Activated CD4-positive, alpha-beta T cell treated with anti-CD3 and anti-CD28 coated beads, Interleukin-2, amount 10 ng/mL, durations not matched to agents 24 days and 14 days (primary cell): ENCODE data around the gene IL32. TPM values are rescaled to one million over a fixed set of nuclear protein-coding genes. Genes with fewer than 3 reads are reported as not detected.

Experiments used
- DNase-seq: peaks from one replicate; pipeline ENCODE4 v3.0.0; 2022
- H3K27ac Mint-ChIP-seq: one replicate; pipeline ENCODE4 v1.8.0; 2022; ENCODE audit warnings: mild to moderate bottlenecking, mixed read lengths
- H3K27me3 Mint-ChIP-seq: one replicate; pipeline ENCODE4 v1.8.0; 2022; ENCODE audit warnings: mixed read lengths
- H3K36me3 Mint-ChIP-seq: one replicate; pipeline ENCODE4 v1.8.0; 2022; ENCODE audit warnings: low read depth, mild to moderate bottlenecking, mixed read lengths
- H3K4me1 Mint-ChIP-seq: one replicate; pipeline ENCODE4 v1.8.0; 2021; ENCODE audit warnings: mixed read lengths
- H3K4me3 Mint-ChIP-seq: one replicate; pipeline ENCODE4 v1.8.0; 2022; ENCODE audit warnings: mild to moderate bottlenecking, moderate library complexity, mixed read lengths
- H3K9me3 Mint-ChIP-seq: one replicate; pipeline ENCODE4 v1.8.0; 2021; ENCODE audit warnings: mixed read lengths
- intact Hi-C: fragments of 100-400 bp; cut with micrococcal nuclease; formaldehyde crosslinking; loops from one replicate; pipeline ENCODE4 v1.15.1; 2023
- total RNA-seq: library from RNA; stranded (reverse); gene quantifications from 2 replicates; pipeline ENCODE4 v1.2.3, GENCODE V29; 2022

Gene IL32
- total RNA-seq, 1 donor from 2014 or later: 918 TPM

DNA sequence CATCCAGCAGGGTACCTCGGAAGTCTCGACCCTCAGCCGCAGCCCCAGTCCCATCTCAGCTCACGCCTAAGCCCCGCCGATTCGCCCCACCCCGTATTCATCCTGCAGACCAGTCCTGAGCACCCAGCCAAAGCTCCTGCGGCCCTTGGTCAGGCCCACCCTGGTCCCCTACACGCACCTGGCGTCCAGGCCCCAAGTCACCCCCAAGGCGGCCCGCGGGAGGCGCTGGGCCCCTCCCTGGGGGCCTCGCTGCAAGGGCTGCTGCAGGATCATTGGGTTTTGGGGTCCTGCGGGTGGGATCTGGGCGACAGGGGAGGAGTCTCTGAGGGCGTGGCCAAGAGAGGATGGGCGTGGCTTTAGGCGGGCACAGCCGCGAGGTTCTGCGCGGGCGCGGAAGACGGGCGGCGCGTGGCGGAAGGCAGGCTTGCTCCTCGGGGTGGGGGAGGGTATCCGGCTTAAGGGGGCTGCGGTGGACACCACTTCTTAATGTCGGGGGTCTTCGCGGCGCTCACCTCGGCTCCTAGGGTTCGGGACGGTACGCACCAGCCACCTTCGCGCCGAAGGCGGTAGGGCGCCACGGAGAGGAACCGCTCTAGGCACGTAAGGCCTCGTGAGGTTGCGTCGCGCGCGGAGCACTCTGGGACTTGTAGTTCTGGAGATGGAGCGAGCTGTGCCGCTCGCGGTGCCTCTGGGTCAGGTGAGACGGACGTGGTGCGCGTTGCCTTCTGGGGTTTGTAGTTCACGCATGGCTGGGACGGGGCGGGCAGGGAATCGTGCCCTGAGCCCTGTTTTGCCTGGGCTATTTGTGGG lies 41.6 kb upstream of the IL32 start, which contains the start of the genes HCFC1R1 and THOC6:
TSS of gene HCFC1R1 (minus strand) at position 274 of the 810 bp plus-strand sequence. CDS start at position 273, 1 bp downstream.
TSS of gene THOC6 (plus strand) at position 367 of the 810 bp plus-strand sequence. CDS start at position 659, 292 bp downstream.
- Mint-ChIP-seq H3K27ac (peak within 1 kb of the TSS; percentile 95), H3K27me3 (peaks cover 2% of the 10 kb centered on the region), H3K4me3 (peak within 1 kb of the TSS; percentile 83), H3K36me3 (peaks cover 19% of the 10 kb centered on the region), H3K9me3 (no peaks in the 10 kb centered on the region), H3K4me1 (peaks cover 45% of the 10 kb centered on the region)
- DNase-seq: peak; percentile 99
- intact Hi-C loops: loop anchor here (10.0 kb wide), 1 partner anchor 261 kb away; the partner anchor contains the start of gene ZNF263

DNA sequence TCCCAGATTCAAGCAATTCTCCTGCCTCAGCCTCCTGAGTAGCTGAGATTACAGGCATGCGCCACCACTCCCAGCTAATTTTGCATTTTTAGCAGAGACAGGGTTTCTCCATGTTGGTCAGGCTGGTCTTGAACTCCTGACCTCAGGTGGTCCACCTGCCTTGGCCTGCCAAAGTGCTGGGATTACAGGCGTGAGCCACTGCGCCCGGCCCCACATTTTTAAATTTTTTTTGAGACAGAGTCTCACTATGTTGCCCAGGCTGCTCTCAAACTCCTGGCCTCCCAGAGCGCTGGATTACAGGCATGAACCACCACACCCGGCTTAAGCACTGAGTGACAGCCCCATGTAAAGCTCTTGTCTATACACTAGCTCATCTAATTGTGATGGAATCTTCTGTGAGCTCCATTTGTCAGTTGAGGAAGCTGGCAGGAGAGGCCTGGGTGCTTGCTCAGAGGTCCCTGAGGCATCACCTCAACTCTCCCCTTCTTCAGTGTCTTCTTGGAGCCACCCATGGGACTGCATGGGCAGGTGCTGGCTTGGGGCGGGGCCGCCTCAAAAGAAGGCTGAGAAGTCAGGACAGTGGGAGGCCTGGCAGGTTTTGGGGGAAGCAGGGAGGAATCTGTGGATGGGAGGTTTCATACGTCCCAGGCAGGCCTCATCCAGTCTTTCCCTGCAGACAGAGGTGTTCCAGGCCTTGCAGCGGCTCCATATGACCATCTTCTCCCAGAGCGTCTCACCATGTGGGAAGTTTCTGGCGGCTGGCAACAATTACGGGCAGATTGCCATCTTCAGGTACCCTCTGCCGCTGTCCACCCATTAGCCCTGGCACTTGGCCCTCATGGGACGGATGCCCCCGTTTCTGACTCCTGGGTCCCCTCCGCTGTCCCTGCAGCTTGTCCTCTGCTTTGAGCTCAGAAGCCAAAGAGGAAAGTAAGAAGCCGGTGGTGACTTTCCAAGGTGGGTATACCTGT lies 40.1 kb upstream of the IL32 start:
- Mint-ChIP-seq H3K4me3 (peak overlapping the region; percentile 43), H3K27me3 (no peaks in the 10 kb centered on the region), H3K4me1 (peaks cover 52% of the 10 kb centered on the region), H3K9me3 (no peaks in the 10 kb centered on the region), H3K36me3 (peaks cover 19% of the 10 kb centered on the region), H3K27ac (no peak overlapping the region)
- DNase-seq: no peak
- intact Hi-C loops: loop anchor here (10.0 kb wide), 1 partner anchor 259 kb away; the partner anchor contains the start of gene ZNF263

DNA sequence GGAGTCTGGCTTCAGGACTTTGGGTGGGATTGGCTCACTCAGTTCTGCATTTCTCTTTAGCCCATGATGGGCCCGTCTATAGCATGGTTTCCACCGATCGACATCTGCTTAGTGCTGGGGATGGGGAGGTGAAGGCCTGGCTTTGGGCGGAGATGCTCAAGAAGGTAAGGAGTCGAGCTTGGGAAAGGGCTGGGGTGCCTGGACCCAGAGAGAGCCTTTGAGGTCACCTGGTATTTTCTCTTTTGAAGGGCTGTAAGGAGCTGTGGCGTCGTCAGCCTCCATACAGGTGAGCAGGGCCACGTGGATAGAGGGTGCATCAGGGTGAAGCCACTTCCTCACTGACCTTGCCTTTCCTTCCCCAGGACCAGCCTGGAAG lies 39.4 kb upstream of the IL32 start:
- intact Hi-C loops: loop anchor here (10.0 kb wide), 1 partner anchor 259 kb away; the partner anchor contains the start of gene ZNF263
- no peaks in the 10 kb centered on the region for H3K9me3 Mint-ChIP-seq
- no peak for DNase-seq
- H3K36me3 Mint-ChIP-seq: peaks cover 19% of the 10 kb centered on the region
- peaks cover 48% of the 10 kb centered on the region for H3K4me1 Mint-ChIP-seq
- no peak overlapping the region for H3K4me3 Mint-ChIP-seq
- no peaks in the 10 kb centered on the region for H3K27me3 Mint-ChIP-seq
- no peak overlapping the region for H3K27ac Mint-ChIP-seq

DNA sequence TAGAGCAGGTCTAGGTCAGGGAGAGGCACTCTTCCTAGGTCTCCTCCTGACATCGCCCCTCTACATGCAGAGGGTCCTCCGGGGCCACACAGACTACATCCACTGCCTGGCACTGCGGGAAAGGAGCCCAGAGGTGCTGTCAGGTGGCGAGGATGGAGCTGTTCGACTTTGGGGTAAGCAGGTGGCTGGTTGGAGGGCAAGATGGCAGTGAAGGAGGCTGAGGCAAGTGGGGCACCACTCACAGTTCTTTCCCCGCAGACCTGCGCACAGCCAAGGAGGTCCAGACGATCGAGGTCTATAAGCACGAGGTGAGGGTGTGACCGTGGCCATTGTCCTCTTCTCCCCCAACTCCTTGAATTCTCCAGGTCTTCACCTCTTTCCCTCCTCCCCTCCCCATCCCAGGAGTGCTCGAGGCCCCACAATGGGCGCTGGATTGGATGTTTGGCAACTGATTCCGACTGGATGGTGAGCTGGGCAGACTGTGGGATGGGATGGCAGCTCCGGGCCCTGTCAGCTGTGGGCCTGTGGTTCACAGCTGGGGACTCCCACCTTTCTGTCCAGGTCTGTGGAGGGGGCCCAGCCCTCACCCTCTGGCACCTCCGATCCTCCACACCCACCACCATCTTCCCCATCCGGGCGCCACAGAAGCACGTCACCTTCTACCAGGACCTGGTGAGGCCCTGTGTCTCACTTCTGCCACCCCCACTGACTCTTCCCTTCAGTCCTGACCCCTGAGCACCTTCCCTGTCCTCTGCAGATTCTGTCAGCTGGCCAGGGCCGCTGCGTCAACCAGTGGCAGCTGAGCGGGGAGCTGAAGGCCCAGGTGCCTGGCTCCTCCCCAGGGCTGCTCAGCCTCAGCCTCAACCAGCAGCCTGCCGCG lies 38.6 kb upstream of the IL32 start:
- peaks cover 19% of the 10 kb centered on the region for H3K36me3 Mint-ChIP-seq
- DNase-seq: no peak
- no peaks in the 10 kb centered on the region for H3K27me3 Mint-ChIP-seq
- H3K4me3 Mint-ChIP-seq: no peak overlapping the region
- no peaks in the 10 kb centered on the region for H3K9me3 Mint-ChIP-seq
- peaks cover 41% of the 10 kb centered on the region for H3K4me1 Mint-ChIP-seq
- no peak overlapping the region for H3K27ac Mint-ChIP-seq
- intact Hi-C loops: loop anchor here (10.0 kb wide), 1 partner anchor 258 kb away; the partner anchor contains the start of gene ZNF263

DNA sequence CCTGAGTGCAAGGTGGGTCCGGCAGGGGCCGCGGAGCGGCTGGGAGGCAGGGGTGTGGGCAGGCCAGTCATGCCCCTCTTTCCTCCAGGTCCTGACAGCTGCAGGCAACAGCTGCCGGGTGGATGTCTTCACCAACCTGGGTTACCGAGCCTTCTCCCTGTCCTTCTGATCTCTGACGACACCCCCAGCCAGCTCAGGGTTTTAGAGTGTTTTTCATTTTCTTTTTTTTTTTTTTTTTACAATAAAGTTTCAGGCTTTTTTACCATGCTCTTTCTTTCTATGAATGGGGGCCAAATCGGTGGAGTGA lies 38.0 kb upstream of the IL32 start:
- no peaks in the 10 kb centered on the region for H3K9me3 Mint-ChIP-seq
- H3K4me1 Mint-ChIP-seq: peaks cover 37% of the 10 kb centered on the region
- H3K27ac Mint-ChIP-seq: no peak overlapping the region
- no peak overlapping the region for H3K4me3 Mint-ChIP-seq
- H3K36me3 Mint-ChIP-seq: peaks cover 19% of the 10 kb centered on the region
- intact Hi-C loops: loop anchor here (10.0 kb wide), 1 partner anchor 257 kb away; the partner anchor contains the start of gene ZNF263
- H3K27me3 Mint-ChIP-seq: peaks cover 2% of the 10 kb centered on the region
- no peak for DNase-seq

DNA sequence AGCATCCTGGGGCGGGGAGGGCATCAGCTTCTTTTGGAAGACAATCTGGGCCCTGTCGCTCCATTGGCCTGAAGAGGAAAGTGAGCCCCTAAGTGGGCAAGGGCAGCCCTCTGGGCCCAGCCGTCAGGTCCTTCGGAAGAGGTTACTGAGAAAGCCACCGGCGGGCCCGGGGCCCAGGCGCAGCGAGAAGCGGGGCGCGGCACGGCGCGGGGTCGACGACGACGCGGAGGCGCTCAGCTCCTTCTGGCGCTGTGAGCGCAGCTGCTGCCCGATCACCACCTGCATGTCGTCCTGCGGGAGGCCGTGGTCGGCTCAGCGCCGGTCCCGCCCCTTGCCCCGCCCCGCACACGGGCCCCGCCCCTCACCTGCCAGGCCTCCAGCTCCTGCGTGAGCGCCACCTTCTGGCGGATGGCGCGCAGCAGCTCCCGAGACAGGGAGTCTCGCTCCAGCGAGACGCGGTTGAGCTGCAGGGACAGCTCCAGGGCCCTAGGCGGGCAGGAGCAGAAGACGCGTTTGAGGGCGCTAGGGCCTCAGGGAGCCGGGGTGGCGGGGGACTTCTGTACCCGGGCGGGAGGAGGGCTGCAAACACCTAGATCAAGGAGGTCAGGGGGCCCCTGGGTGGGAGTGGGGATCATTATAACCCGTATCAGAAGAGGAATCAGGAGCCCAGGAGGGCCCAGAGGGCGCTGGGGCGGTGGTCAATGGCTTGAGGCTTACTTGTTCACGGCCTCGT lies 37.3 kb upstream of the IL32 start:
- intact Hi-C loops: loop anchor here (1.0 to 10.0 kb wide), 3 partner anchors 25 to 257 kb away; partner anchors contain the start of gene ZNF263
- peak; percentile 96 for DNase-seq
- Mint-ChIP-seq H3K4me3 (peak overlapping the region; percentile 83), H3K27ac (peak overlapping the region; percentile 56), H3K36me3 (peaks cover 19% of the 10 kb centered on the region), H3K27me3 (peaks cover 10% of the 10 kb centered on the region), H3K9me3 (no peaks in the 10 kb centered on the region), H3K4me1 (peaks cover 35% of the 10 kb centered on the region)

DNA sequence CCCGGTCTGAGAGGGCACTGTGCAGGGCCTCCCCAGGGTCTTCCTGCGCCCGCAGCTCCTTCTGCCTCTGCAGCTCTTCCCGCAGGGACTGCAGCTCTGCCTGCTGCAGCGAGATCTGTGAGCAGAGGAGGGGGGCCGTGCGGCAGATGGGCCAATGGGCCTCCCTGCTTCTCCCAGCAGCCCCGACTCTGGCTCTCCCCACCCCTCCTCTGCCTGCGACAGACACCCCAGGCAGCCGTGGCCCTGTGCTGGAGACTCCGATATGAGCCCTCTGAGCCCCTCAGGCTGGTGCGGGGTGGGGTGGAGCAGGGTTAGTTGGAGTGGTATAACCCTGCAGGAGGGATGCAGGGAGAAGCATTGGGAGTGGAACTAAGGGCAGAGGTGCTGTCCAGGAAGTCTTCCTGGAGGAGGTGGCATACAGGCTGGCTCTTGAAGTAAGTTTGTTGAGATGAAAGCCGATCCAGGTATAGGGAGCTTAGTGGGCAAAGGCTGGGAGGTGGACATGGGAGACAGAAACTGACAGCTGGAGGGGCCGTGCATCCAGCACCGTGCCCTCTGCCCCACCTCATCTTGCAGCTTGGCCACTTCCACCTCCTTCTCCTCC lies 36.6 kb upstream of the IL32 start:
- H3K9me3 Mint-ChIP-seq: no peaks in the 10 kb centered on the region
- no peak for DNase-seq
- H3K27ac Mint-ChIP-seq: peak overlapping the region; percentile 71
- intact Hi-C loops: loop anchor here (1.0 to 10.0 kb wide), 3 partner anchors 26 to 256 kb away; partner anchors contain the start of gene ZNF263
- H3K4me1 Mint-ChIP-seq: peaks cover 32% of the 10 kb centered on the region
- H3K27me3 Mint-ChIP-seq: peaks cover 16% of the 10 kb centered on the region
- H3K4me3 Mint-ChIP-seq: peak overlapping the region; percentile 83
- peaks cover 19% of the 10 kb centered on the region for H3K36me3 Mint-ChIP-seq

DNA sequence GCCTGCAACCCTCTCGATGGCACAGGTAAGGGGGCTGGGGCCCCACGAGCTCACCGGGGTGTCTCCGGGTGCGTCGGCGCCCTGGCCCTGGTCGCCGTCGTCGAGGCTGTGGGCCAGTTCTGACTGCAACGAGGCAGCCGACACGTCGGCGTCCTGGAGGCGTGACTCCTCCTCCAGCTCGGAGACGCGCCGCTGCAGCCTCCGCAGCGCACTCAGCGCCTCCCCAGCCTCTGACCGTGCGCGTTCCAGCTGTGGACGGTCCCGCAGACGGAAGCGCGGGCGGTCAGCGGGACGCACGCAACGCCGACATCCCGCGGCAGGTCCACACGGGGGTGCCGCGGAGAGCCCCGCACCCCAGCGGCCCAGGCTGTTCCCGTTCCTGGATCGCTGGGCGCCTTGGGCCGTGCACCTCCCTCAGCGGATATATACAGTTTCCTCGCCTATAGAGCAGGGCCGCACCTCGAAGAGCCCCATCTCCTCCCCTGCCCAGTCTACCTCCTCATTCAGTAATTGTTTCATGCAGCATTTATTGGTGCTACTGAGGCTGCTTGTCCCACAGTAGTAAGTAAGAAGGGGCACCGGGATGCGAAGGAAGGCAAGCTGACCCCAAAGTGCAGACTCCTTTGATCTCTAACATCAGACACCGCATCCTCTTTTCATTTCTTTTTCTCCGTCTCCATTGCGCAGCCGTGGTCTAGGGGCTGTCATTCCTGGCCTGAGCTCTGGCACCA lies 35.8 kb upstream of the IL32 start:
- no peaks in the 10 kb centered on the region for H3K9me3 Mint-ChIP-seq
- intact Hi-C loops: loop anchor here (2.0 to 10.0 kb wide), 2 partner anchors 25 to 255 kb away; partner anchors contain the start of gene ZNF263
- H3K4me3 Mint-ChIP-seq: peak overlapping the region; percentile 83
- H3K27ac Mint-ChIP-seq: peak overlapping the region; percentile 75
- H3K4me1 Mint-ChIP-seq: peaks cover 31% of the 10 kb centered on the region
- peaks cover 24% of the 10 kb centered on the region for H3K27me3 Mint-ChIP-seq
- H3K36me3 Mint-ChIP-seq: peaks cover 16% of the 10 kb centered on the region
- peak; percentile 89 for DNase-seq

DNA sequence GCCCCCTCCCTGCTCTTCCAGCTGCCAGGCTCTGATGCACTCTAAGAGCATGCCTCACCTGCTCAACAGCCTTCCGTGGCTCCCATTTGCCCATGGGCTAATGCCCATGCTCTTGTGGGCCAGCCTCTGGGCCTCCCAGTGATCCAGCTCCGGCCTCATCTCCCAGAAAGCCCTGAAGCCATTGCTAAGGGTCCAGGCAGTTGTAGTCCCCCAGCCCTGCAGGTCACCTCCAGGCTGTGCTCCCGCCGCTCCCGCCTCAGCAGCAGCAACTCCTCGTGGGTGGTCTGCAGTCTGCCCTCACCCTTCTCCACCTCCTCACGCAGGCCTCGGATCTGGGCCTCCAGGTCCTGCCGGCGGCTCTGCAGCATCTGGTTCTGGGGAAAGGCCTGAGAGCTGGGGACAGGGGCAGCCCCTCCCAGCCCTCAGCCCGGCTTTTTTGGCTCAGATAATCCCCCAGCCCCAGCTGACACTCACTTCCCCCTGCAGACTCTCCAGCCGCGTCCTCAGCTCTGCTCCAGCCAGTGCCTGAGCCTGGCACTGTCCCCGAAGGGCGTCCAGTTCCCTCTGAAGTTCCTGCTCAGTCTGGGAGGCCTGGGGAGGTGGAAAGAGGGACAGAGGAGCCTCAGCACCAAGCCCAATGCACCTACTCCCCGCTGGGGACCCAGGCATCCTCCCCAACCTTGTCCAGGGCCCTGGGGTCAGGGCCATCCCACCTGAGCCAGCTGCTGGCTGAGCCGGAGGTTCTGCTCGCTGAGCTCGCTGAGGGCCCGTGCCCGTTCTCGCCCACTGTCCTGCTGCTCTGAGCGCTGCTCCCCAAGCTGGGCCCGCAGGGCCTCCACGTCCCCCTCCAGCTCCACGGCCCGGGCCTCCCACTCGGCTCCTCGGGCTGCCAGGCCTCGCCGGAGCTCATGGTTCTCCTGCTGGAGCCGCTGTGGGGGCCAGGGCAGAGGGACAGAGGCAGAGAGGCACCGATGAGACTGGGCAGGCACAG lies 34.9 kb upstream of the IL32 start:
- H3K27ac Mint-ChIP-seq: no peak overlapping the region
- peaks cover 16% of the 10 kb centered on the region for H3K36me3 Mint-ChIP-seq
- peak overlapping the region; percentile 83 for H3K4me3 Mint-ChIP-seq
- intact Hi-C loops: no loop called here
- no peaks in the 10 kb centered on the region for H3K9me3 Mint-ChIP-seq
- peaks cover 32% of the 10 kb centered on the region for H3K27me3 Mint-ChIP-seq
- DNase-seq: no peak
- H3K4me1 Mint-ChIP-seq: peaks cover 32% of the 10 kb centered on the region

DNA sequence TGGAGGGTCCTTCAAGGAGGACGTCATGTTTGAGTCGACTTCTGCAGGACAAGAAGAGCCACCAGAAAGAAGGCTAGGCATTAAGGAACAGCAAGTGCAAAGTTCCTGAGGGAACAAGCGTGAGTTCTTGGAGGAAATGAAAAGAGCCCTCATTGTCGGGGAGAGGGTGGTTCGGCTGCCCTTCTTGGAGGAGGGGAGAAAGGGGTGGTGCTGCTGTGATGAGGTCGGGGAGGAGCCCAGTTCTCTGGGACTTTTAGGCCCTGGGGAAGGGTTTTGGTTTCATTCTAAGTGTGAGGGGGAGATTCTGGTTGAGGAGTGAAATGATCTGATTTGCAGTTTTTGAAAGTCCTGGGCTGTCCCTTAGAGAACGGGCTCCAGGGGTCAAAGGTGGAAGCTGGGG lies 32.8 kb upstream of the IL32 start:
- intact Hi-C loops: no loop called here
- H3K4me3 Mint-ChIP-seq: no peak overlapping the region

More for the DNA sequence above, 32.8 kb upstream of the IL32 start:
- peaks cover 2% of the 10 kb centered on the region for H3K36me3 Mint-ChIP-seq
- DNase-seq: no peak
- H3K4me1 Mint-ChIP-seq: peaks cover 33% of the 10 kb centered on the region
- H3K27ac Mint-ChIP-seq: peak overlapping the region; percentile 2
- no peaks in the 10 kb centered on the region for H3K9me3 Mint-ChIP-seq
- H3K27me3 Mint-ChIP-seq: peaks cover 45% of the 10 kb centered on the region
